C4-2B (cell line): ENCODE measurements around the gene GAS6.

Experiments used
- H3K27ac ChIP-seq: fragments of 450-650 bp; 2 replicates; pipeline ENCODE4 v1.5.1; 2017
- ZFX ChIP-seq: fragments of 450-650 bp; IDR thresholded peaks from 2 replicates; pipeline ENCODE4 v1.6.1; 2017
- TF ChIP-seq, protein P1 (sequence below): fragments of 450-650 bp; conservative IDR thresholded peaks from 2 replicates; pipeline ENCODE4 v1.5.1; 2017; ENCODE audit warnings: mild to moderate bottlenecking

GAS6 gene

GRCh38 chr13:113862191-113862930, 1.5 kb downstream of the GAS6 start:
- no peak overlapping the region for H3K27ac ChIP-seq
- TF ChIP-seq, protein P1, sequence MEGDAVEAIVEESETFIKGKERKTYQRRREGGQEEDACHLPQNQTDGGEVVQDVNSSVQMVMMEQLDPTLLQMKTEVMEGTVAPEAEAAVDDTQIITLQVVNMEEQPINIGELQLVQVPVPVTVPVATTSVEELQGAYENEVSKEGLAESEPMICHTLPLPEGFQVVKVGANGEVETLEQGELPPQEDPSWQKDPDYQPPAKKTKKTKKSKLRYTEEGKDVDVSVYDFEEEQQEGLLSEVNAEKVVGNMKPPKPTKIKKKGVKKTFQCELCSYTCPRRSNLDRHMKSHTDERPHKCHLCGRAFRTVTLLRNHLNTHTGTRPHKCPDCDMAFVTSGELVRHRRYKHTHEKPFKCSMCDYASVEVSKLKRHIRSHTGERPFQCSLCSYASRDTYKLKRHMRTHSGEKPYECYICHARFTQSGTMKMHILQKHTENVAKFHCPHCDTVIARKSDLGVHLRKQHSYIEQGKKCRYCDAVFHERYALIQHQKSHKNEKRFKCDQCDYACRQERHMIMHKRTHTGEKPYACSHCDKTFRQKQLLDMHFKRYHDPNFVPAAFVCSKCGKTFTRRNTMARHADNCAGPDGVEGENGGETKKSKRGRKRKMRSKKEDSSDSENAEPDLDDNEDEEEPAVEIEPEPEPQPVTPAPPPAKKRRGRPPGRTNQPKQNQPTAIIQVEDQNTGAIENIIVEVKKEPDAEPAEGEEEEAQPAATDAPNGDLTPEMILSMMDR = no peak
- no peak for TF ChIP-seq ZFX

DNA sequence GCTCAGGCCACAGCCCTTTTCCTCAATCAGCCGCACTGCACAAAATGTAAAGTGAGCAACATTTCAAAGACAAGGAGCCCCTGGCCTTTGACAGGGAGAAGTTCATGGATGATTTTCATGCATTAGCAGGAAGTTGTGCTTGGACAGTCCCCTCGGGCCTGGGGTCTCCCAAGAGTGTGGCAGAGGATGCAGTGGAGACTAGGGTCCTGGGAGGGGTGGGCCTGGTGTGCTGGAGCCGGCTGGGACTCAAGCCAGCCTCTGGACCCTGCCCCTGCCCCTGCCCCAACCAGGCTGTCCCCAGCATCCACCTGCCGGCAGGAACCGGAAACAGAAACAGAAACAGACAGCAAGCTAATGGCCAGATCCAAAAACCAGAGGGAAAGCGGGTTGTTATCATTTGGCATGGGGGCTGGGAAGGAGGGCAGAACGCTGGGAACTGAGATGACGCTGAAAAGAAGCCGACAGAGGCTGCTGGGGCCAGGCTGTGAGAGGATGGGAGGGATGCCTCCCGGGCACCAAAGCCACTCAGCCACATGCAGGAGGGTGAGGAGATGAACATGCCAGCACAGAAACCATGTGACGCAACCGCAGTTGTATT, 2.3 kb downstream of the GAS6 start:
- no peak overlapping the region for H3K27ac ChIP-seq
- no peak for TF ChIP-seq ZFX
- TF ChIP-seq, protein P1 = no peak

DNA sequence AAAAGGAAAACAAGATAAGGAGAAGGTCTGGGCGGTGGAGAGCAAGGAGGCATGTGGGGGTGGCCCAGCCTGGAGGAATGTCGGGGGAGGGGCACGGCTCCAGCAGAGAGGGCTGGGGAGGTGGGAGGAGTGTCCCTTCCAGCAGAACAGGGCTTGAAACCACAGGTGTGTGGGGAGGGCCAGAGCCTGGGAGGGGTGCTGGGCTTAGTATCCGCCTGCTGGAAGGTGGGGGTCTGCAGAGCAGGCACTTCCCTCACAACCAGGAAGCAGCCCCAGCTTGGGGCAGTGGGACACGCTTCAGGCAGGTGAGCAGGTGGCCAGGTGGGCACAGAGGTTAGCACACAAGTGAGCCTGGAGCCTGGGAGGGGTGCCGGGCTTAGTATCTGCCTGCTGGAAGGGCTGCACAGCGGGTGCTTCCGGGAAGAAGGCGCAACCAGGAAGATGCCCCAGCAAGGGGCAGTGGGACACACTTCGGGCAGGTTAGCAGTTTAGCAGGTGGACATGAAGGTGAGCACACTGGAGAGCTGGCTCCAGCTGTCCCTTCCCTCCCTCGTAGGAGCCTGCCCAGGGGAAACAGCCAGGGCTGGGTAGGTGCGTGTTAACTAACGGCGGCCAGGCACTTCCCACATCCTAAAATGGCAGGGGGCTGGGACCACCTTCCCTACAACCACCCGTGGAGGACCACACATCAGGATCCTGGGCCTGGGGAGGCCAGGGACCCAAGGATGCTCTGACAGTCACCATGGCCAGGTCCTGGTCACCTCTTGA, 3.0 kb downstream of the GAS6 start:
- no peak for TF ChIP-seq ZFX
- TF ChIP-seq, protein P1 = no peak
- no peak overlapping the region for H3K27ac ChIP-seq

GRCh38 chr13:113860051-113860664, 3.7 kb downstream of the GAS6 start:
- TF ChIP-seq ZFX = no peak
- TF ChIP-seq, protein P1 = no peak
- no peak overlapping the region for H3K27ac ChIP-seq

- TF ChIP-seq, protein P1 = no peak
- no peak for TF ChIP-seq ZFX
- no peak overlapping the region for H3K27ac ChIP-seq
Observed at GRCh38 chr13:113859311-113860050, 4.4 kb downstream of the GAS6 start.

DNA sequence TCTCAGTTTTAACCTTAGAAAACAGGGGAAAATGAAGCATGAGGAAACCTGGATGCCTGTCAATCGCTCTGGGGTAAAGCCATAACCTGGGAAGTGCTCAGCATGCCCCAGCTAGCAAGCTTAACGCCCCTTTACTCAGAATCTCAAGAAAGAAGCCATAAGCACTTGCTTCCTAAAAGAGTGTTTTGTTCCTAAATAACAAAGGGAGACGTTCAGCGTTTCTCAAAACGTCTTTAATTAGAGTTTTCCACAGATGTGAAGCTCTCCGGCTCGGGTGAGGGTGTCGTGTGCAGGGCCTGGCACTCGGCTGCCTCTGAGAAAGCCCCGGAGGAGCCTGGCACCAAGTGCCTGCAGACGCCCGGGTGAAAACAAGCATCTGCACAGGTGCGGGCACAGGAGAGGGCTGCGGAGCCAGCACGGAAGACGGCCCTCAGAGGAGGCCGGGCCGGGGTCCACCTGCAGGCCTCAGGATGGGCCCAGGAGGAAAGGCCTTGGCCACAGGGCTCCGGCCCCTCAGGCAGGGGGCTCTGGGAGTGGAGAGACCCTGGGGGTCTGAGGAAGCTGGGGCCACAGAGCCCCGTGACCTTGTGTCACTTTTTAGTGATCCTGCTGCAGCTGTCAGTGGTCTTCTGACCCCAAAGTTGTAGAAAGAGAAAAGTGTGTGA, 6.2 kb downstream of the GAS6 start:
- no peak overlapping the region for H3K27ac ChIP-seq
- TF ChIP-seq, protein P1 = no peak
- no peak for TF ChIP-seq ZFX
